Brain pericyte (primary cell): ENCODE data around the gene CC2D1A.
"Not testable (repeated sequence)": the region's sequence is repeated elsewhere in the genome, so short reads cannot be mapped to it uniquely, and the experiment has no call there.

Experiments used
- DNase-seq: peaks from one replicate; pipeline ENCODE4 v3.0.0-alpha.2; 2012; ENCODE audit warnings: low read depth, low spot score

Gene CC2D1A

DNA sequence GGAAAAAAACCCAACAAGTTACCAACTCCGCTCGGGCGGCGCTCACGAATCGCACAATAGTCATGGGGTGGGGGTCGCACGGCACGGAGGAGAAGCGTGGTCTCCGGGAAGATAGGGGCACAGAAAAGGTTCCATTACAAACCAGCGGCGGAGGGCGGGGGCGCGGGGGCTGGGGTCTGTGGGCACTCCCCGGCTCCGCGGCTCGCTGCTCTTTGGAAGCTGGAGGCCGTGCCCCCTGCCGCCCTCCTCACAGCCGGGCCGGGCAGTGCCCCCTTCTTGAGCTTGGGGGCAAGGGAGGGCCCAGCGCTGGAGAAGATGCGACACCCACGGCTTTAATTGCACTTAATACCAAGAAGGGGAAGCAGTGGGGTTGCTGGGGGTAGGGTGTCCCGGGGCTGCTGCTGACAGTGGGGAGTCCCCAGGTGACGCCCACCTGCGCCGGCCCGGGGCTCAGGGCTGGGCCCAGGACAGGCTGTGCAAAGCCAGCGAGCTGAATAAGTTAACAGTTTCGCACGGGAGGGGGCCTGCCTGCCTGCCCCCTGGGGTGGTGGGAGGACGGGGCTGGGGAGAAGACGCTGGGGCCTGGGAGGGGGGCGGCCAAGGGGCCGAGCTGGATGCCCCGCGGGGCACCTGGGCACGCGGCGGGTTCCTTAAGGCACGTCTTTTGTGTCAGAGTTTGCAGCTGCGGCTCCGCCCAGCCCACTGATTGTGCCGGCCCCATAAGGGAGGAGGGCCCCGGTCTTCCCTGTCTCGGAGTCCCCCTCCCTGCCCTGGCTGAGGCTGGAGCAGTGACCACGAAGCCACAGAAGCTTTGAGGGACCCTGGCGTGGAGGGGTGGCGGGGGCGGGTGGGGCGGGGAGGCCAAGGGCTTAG, 56.1 kb downstream of the CC2D1A start:
- DNase-seq = no peak

GRCh38 chr19:13962699-13963602, 57.0 kb downstream of the CC2D1A start:
- no peak for DNase-seq

GRCh38 chr19:13963603-13964105, 57.7 kb downstream of the CC2D1A start:
- no peak for DNase-seq

DNA sequence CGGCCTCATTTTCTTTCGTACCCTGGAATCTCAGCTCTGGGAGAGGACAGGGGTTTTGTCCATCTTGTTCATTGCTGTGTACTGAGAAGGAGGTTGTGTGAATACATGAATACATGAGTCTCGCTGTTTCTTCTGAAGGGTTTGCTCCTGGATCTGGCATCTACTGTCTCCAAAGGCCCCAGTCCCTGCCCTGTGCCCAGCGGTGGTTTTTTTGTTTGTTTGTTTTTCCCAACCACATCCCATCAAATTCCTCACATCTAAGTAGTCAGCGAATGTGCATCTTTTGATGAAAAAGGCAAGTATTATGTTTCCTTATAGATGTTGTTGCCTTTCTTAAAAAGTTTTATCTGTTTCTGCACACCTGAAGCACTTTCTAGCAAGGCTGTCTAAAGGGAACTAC, 58.8 kb downstream of the CC2D1A start:
- DNase-seq = no peak

DNA sequence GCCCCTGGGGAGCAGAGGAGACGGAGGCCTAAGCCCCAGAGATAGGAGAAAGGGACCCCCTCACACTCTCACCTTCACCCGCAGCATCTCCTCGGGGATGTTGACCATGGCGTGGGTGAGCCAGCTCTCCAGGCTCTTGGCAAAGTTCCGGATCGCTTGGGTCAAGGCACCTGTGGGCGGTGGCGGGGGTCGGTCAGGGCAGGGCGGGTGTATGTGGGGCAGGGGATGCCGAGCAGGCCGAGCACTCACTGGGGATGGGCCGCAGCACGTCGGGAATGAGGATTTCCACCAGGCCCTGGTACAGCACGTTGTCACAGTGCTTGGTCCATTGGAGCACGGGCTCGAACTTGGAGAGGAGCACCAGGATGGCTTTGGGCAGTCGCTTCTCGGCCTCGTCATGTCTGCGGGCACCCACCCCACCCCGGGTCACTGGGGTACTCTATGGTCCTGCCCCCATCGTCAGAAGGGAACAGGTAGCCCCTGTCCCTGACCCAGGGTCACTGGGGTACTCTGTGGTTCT, 59.4 kb downstream of the CC2D1A start:
- no peak for DNase-seq

DNA sequence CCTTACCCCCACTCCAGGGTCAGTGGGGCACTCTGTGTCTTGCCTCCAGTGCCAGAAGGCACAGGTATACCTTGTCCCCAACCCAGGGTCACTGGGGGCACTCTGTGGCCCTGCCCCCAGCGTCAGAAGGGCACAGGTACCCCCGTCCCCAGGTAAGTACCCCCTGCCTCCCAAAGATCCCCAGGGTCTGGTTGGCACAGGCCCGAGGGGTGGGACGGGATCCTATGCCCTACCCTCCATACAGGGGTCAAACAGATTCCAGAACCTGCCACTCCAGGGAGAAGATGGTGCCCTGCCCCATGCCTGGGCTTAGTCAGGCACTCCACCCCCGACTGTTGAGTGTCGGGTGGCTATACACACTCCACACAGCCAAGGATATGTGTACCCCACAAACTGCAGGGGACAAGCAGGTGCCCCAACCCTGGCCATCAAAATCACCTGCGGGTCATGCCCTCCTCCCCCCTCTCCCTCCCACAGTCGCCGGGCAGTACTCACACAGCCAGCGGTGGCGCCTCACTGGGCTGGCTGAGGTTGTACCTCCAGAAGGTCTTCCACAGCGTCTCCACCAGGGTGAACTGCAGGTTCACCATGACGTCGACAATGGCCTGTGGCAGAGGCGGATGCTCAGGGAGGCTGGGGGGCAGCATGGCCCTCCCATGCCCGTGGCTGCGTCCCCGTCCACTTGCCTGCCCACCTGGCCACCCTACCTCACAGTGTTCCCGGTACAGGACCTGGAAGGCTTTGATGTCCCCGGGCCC, 60.1 kb downstream of the CC2D1A start:
- no peak for DNase-seq

DNA sequence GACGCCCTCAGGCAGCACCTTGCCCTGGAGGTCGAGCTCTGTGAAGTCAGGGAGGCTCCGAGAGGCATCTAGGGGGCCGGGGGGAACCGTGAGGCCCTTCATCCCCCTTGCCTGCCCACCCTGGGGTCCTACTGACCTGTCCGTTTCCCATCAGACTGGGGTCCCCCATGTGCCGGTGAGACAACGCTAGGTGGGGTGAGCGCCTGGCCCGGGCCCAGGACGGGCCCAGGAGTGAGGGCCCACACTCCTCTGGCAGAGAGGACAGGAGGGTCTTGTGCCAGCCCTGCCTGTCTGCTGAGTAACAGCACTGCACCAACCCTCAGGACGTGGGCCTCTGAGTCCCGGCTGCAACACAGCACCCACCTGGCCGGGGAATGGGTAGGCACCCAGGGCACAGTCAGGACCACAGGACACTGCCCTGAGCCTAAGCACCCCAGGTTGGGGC, 60.7 kb downstream of the CC2D1A start:
- no peak for DNase-seq

DNA sequence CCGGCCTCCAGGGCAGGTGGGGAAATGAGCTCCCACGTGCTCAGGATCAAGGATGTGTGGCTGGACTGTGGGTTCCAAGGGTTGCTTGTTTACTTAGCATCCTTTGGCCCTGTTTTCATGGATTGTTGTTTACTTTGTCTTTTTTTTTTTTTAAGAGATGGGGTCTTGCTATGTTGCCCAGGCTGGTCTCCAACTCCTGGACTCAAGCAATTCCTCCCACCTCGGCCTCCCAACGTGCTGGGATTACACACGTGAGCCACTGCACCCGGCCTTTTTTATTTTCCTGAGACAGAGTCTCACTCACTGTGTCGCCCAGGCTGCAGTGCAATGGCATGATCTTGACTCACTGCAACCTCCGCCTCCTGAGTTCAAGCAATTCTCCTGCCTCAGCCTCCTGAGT, 61.2 kb downstream of the CC2D1A start:
- not testable (repeated sequence) for DNase-seq

GRCh38 chr19:13968383-13968935, 62.5 kb downstream of the CC2D1A start:
- DNase-seq = no peak

GRCh38 chr19:13968999-13969398, 63.0 kb downstream of the CC2D1A start:
- no peak for DNase-seq

DNA sequence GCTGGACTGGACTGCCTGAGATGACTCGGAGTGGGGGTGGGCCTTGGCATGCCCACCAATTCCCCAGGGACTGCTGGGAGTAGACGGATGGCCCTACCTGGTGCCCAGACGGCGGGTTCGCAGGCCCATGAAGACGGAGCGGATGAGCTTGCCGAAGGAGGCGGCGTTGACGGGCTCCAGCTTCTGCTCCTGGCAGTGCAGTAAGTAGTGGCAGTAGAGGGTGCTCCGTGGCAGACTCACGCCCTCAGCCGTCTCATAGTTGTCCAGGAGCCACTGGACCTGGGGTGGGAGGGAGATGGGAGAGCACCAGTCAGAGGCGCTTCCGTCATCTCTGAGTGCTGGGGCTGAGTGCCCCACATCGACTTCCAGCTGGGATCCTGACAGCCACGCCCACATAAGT, 63.9 kb downstream of the CC2D1A start:
- DNase-seq = no peak

- not testable (repeated sequence) for DNase-seq
Measured at GRCh38 chr19:13971868-13972267, 65.9 kb downstream of the CC2D1A start.

DNA sequence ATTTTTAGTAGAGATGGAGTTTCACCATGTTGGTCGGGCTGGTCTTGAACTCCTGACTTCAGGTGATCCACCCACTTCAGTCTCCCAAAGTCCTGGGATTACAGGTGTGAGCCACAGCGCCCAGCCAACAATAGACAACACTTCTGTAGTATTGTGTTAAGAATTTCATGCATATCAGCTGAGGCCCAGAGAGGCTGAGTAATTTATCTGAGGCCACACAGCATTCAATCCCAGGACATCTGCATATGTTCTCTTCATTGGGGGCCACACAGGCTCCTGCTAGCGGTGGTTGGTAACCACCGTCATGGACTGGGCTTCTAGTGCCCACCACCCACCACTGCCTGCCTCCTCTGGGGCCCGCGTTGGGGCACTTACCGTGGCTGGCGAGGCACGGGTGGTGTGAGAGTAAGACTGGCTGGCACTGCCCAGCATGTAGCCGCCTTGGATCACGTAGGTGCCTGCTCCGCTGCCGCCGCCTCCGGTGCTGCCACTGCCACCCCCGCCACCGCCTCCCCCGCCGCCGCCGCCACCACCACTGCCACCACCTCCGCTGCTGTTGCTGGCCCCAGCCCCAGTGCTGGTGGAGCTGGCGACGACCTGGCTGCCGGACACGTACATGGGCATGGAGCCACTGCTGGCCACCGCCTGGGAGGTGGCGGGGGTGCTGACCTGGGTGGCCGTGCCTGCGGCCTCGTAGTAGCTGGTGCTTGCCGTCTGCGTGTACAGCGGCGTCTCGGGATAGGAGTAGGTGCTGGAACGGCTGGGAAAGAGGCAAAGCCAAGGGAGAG, 66.6 kb downstream of the CC2D1A start:
- DNase-seq = no peak

DNA sequence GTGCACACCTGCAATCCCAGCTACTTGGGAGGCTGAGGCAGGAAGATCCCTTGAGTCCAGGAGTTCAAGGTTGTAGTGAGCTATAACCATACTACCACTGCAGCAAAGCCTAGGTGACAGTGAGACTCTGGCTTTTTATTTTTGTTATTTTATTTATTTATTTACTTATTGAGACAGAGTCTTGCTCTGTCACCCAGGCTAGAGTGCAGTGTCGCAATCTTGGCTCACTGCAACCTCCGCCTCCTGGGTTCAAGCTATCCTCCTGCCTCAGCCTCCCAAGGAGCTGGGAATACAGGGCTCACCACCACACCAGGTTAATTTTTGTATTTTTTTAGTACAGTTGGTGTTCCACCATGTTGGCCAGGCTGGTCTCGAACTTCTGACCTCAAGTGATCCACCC, 67.5 kb downstream of the CC2D1A start:
- not testable (repeated sequence) for DNase-seq

GRCh38 chr19:13974073-13974472, 68.1 kb downstream of the CC2D1A start:
- DNase-seq = no peak

- no peak for DNase-seq
Measured at GRCh38 chr19:13975870-13976269, 69.9 kb downstream of the CC2D1A start.

DNA sequence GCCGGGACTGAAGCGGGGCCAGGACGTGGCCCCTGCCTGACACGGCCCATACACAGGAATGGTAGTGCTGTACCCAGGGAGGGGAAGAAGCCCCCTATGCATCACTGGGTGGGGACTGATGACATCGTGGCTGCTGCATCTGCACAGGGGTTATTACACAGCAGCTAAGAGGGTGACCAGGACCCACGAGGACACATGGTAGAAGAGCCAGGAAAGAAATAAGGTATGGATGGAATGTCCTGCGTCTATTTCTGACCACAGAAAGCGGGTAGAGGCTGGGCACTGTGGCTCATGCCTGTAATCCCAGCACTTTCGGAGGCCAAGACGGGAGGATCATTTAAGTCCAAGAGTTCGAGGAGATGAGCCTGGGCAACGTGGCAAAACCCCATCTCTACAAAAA, 70.4 kb downstream of the CC2D1A start:
- no peak for DNase-seq

- DNase-seq = no peak
Measured at GRCh38 chr19:13977803-13978202, 71.8 kb downstream of the CC2D1A start.

- no peak for DNase-seq
Measured at GRCh38 chr19:13978351-13979243, 72.6 kb downstream of the CC2D1A start.
